Naive thymus-derived CD4-positive, alpha-beta T cell (primary cell): ENCODE measurements around the gene KRTAP3-3. TPM values are rescaled to one million over a fixed set of nuclear protein-coding genes. Genes with fewer than 3 reads are reported as not detected.

ENCODE experiments used
- ATAC-seq: fragments of 150-1000 bp; cut with Tn5 transposase; 2 replicates; pipeline ENCODE4 v1.10.0; 2021; ENCODE audit warnings: mild to moderate bottlenecking, moderate library complexity
- CTCF ChIA-PET: fragments of 350-600 bp; sonication (Branson Sonifier 250); formaldehyde crosslinking; loops from one replicate; lab custom pipeline; 2021; ENCODE audit warnings: antibody characterized with exemption; lab: Charles Lee
- POLR2A ChIA-PET: fragments of 350-600 bp; sonication (Branson Sonifier 250); formaldehyde crosslinking; loops from one replicate; lab custom pipeline; 2021; ENCODE audit warnings: antibody characterized with exemption, inconsistent platforms; lab: Charles Lee
- DNase-seq, 9 donors: peaks; one replicate each; pipeline versions ENCODE4 v3.0.0 to v3.0.0-alpha.2; 2020 to 2022; ENCODE audit warnings: mixed read lengths in 1 of 9
- H3K27ac ChIP-seq: one replicate; pipeline ENCODE4 v1.7.0; 2013; ENCODE audit warnings: mild to moderate bottlenecking, low read depth, low read length, moderate library complexity
- H3K27me3 ChIP-seq, 2 donors: one replicate each; pipeline ENCODE4 v1.7.0; 2013; ENCODE audit warnings: low read length in 2 of 2, mild to moderate bottlenecking in 2 of 2, moderate library complexity in 2 of 2; ENCODE audit not compliant: control insufficient read depth in 2 of 2, insufficient read depth in 2 of 2
- H3K36me3 ChIP-seq, 3 experiments: 1 replicate in 2 of 3; 2 replicates in 1 of 3; pipeline ENCODE4 v1.7.0; 2013; ENCODE audit warnings: low read length in 3 of 3, mild to moderate bottlenecking in 3 of 3, moderate library complexity in 1 of 3; ENCODE audit not compliant: insufficient read depth in 3 of 3, control insufficient read depth in 2 of 3
- H3K4me1 ChIP-seq, 2 donors: one replicate each; pipeline ENCODE4 v1.7.0; 2013; ENCODE audit warnings: low read length in 2 of 2, mild to moderate bottlenecking in 2 of 2, moderate library complexity in 1 of 2; ENCODE audit not compliant: control insufficient read depth in 2 of 2, insufficient read depth in 2 of 2
- H3K4me3 ChIP-seq: 2 replicates; pipeline ENCODE4 v1.7.0; 2013; ENCODE audit warnings: mild to moderate bottlenecking, low read length
- H3K9me3 ChIP-seq, 3 experiments: 1 replicate in 2 of 3; 2 replicates in 1 of 3; pipeline ENCODE4 v1.7.0; 2013; ENCODE audit warnings: low read length in 3 of 3; ENCODE audit not compliant: control insufficient read depth in 2 of 3
- H3K27ac Mint-ChIP-seq, 9 donors: one replicate each; pipeline ENCODE4 v1.8.0; 2020 to 2022; ENCODE audit warnings: mixed read lengths in 9 of 9, mild to moderate bottlenecking in 8 of 9, moderate library complexity in 5 of 9, inconsistent platforms in 2 of 9
- H3K27me3 Mint-ChIP-seq, 5 donors: one replicate each; pipeline ENCODE4 v1.8.0; 2021 to 2022; ENCODE audit warnings: mixed read lengths in 5 of 5, mild to moderate bottlenecking in 1 of 5
- H3K36me3 Mint-ChIP-seq, 5 donors: one replicate each; pipeline ENCODE4 v1.8.0; 2020 to 2022; ENCODE audit warnings: mixed read lengths in 5 of 5, mild to moderate bottlenecking in 3 of 5, inconsistent platforms in 1 of 5
- H3K4me1 Mint-ChIP-seq, 7 donors: one replicate each; pipeline ENCODE4 v1.8.0; 2020 to 2022; ENCODE audit warnings: mixed read lengths in 7 of 7, mild to moderate bottlenecking in 3 of 7, inconsistent platforms in 1 of 7
- H3K4me3 Mint-ChIP-seq, 10 donors: one replicate each; pipeline ENCODE4 v1.8.0; 2020 to 2022; ENCODE audit warnings: mild to moderate bottlenecking in 10 of 10, mixed read lengths in 10 of 10, moderate library complexity in 6 of 10, inconsistent platforms in 2 of 10
- H3K9me3 Mint-ChIP-seq, 11 donors: one replicate each; pipeline ENCODE4 v1.8.0; 2020 to 2022; ENCODE audit warnings: mixed read lengths in 11 of 11, mild to moderate bottlenecking in 4 of 11, inconsistent platforms in 1 of 11, moderate library complexity in 1 of 11
- intact Hi-C, 2 donors: fragments of 100-400 bp; cut with micrococcal nuclease; formaldehyde crosslinking; loops; one replicate each; pipeline ENCODE4 v1.15.1; 2023
- polyA plus RNA-seq, 2 donors: library from polyadenylated mRNA; unstranded; fragments of 300-500 nt; fragmentation: Illumina TruSeq; gene quantifications; one replicate each; pipeline ENCODE4 v1.2.3, GENCODE V29; 2021
- total RNA-seq, 6 experiments: library from RNA in 5 of 6; stranded (reverse) in 5 of 6; gene quantifications; 1 replicate in 5 of 6; 2 replicates in 1 of 6; pipeline ENCODE4 v1.2.3 and lab custom pipeline; 2021 to 2026

The KRTAP3-3 gene
- total and polyA plus RNA-seq, 7 experiments from 2014 or later: not detected

GRCh38 chr17:40963838-40964237 is 30.1 kb downstream of the KRTAP3-3 start:
- peaks cover 0 to 6% (median 0%) of the 10 kb centered on the region in 7 donors for H3K4me1 Mint-ChIP-seq
- H3K4me3 Mint-ChIP-seq: no peak overlapping the region
- Histone ChIP-seq H3K9me3 (no peaks in the 10 kb centered on the region), H3K4me1 (no peaks in the 10 kb centered on the region), H3K4me3 (no peak overlapping the region), H3K27me3 (no peaks in the 10 kb centered on the region), H3K27ac (no peak overlapping the region), H3K36me3 (no peaks in the 10 kb centered on the region)
- no peak for ATAC-seq
- DNase-seq: peak in 3 of 9 donors; percentile 1 to 19 (median 2)
- ChIA-PET POLR2A (no interaction called here), CTCF (no interaction called here)
- intact Hi-C loops: no loop called here
- peaks cover 0 to 3% (median 0%) of the 10 kb centered on the region in 11 donors for H3K9me3 Mint-ChIP-seq
- no peak overlapping the region for H3K27ac Mint-ChIP-seq
- H3K36me3 Mint-ChIP-seq: peaks cover 0 to 3% (median 0%) of the 10 kb centered on the region in 5 donors
- H3K27me3 Mint-ChIP-seq: peaks cover 4 to 21% (median 19%) of the 10 kb centered on the region in 5 donors

- Mint-ChIP-seq H3K4me1 (peaks cover 0 to 6% (median 0%) of the 10 kb centered on the region in 7 donors), H3K27me3 (peaks cover 4 to 16% (median 13%) of the 10 kb centered on the region in 5 donors), H3K27ac (no peak overlapping the region), H3K9me3 (peaks cover 0 to 3% (median 0%) of the 10 kb centered on the region in 11 donors), H3K4me3 (no peak overlapping the region), H3K36me3 (peaks cover 0 to 3% (median 0%) of the 10 kb centered on the region in 5 donors)
- H3K9me3 ChIP-seq: no peaks in the 10 kb centered on the region
- POLR2A ChIA-PET: no interaction called here
- H3K36me3 ChIP-seq: no peaks in the 10 kb centered on the region
- no peaks in the 10 kb centered on the region for H3K4me1 ChIP-seq
- no peak for ATAC-seq
- H3K4me3 ChIP-seq: no peak overlapping the region
- intact Hi-C loops: no loop called here
- no peak for DNase-seq
- no peaks in the 10 kb centered on the region for H3K27me3 ChIP-seq
- no peak overlapping the region for H3K27ac ChIP-seq
- CTCF ChIA-PET: no interaction called here
Measured at GRCh38 chr17:40962059-40962561, 31.9 kb downstream of the KRTAP3-3 start.

DNA sequence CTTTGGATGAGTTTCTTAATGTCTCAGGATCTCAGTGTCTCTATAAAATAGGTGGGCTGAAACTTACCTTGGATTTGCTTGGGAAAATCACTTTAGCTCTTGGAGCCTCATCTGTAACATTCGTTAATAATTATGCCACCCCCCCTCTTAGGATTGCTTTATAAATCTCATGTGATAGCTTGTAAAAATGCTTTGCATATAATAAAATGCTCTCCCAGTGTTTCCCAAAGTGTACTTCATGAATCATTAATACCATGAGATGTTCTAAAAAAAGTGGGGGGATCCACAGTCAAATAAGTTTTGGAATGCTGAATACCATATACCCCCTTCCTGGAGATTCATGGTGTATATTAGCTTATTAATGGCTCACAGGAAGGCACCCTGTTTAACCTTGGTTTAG is 32.4 kb downstream of the KRTAP3-3 start:
- H3K36me3 ChIP-seq: no peaks in the 10 kb centered on the region
- peaks cover 0 to 6% (median 0%) of the 10 kb centered on the region in 7 donors for H3K4me1 Mint-ChIP-seq
- intact Hi-C loops: no loop called here
- no peak overlapping the region for H3K4me3 ChIP-seq
- H3K27me3 ChIP-seq: no peaks in the 10 kb centered on the region
- peaks cover 6 to 16% (median 13%) of the 10 kb centered on the region in 5 donors for H3K27me3 Mint-ChIP-seq
- ATAC-seq (no peak), DNase-seq (no peak)
- ChIA-PET POLR2A (no interaction called here), CTCF (no interaction called here)
- no peak overlapping the region for H3K4me3 Mint-ChIP-seq
- H3K4me1 ChIP-seq: no peaks in the 10 kb centered on the region
- no peaks in the 10 kb centered on the region for H3K9me3 ChIP-seq
- H3K27ac ChIP-seq: no peak overlapping the region
- H3K9me3 Mint-ChIP-seq: peaks cover 0 to 3% (median 0%) of the 10 kb centered on the region in 11 donors
- peaks cover 0 to 3% (median 0%) of the 10 kb centered on the region in 5 donors for H3K36me3 Mint-ChIP-seq
- H3K27ac Mint-ChIP-seq: no peak overlapping the region

DNA sequence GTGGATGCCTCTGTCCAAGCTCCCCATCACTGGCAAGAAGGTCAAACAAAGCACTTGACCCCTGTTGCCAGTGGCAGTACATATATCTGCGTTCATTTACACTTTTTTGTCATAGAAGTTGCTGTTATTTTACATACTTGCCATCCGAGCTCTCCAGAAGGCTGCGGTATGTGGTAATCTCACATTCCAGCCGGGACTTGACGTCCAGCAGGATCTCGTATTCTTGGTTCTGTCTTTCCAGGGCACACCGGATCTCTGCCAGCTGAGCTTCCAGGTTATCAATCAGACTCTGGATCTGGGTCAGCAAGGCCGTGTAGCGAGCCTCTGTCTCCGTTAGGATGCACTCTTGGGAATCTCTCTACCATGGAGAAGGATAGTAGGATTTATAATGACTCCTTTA is 33.8 kb downstream of the KRTAP3-3 start:
- intact Hi-C loops: no loop called here
- H3K27ac Mint-ChIP-seq: no peak overlapping the region
- H3K36me3 Mint-ChIP-seq: peaks cover 0 to 3% (median 0%) of the 10 kb centered on the region in 5 donors
- Histone ChIP-seq H3K36me3 (no peaks in the 10 kb centered on the region), H3K4me3 (no peak overlapping the region), H3K27me3 (no peaks in the 10 kb centered on the region), H3K4me1 (no peaks in the 10 kb centered on the region), H3K9me3 (no peaks in the 10 kb centered on the region), H3K27ac (no peak overlapping the region)
- H3K4me1 Mint-ChIP-seq: peaks cover 0 to 6% (median 0%) of the 10 kb centered on the region in 7 donors
- no peak for ATAC-seq
- POLR2A ChIA-PET: no interaction called here
- H3K9me3 Mint-ChIP-seq: peaks cover 0 to 3% (median 0%) of the 10 kb centered on the region in 11 donors
- no peak for DNase-seq
- H3K4me3 Mint-ChIP-seq: no peak overlapping the region
- CTCF ChIA-PET: no interaction called here
- H3K27me3 Mint-ChIP-seq: peaks cover 10 to 18% (median 13%) of the 10 kb centered on the region in 5 donors

GRCh38 chr17:40958086-40958953 is 35.6 kb downstream of the KRTAP3-3 start:
- no peak overlapping the region for H3K27ac Mint-ChIP-seq
- H3K4me1 Mint-ChIP-seq: peaks cover 0 to 6% (median 0%) of the 10 kb centered on the region in 7 donors
- Histone ChIP-seq H3K36me3 (no peaks in the 10 kb centered on the region), H3K4me3 (no peak overlapping the region), H3K4me1 (no peaks in the 10 kb centered on the region), H3K27ac (no peak overlapping the region), H3K9me3 (no peaks in the 10 kb centered on the region), H3K27me3 (no peaks in the 10 kb centered on the region)
- peaks cover 17 to 31% (median 28%) of the 10 kb centered on the region in 5 donors for H3K27me3 Mint-ChIP-seq
- no peak for DNase-seq
- no peak overlapping the region for H3K4me3 Mint-ChIP-seq
- ATAC-seq: no peak
- ChIA-PET POLR2A (no interaction called here), CTCF (no interaction called here)
- intact Hi-C loops: no loop called here
- peaks cover 0 to 2% (median 0%) of the 10 kb centered on the region in 11 donors for H3K9me3 Mint-ChIP-seq
- H3K36me3 Mint-ChIP-seq: peaks cover 0 to 2% (median 0%) of the 10 kb centered on the region in 5 donors

GRCh38 chr17:40956401-40957254 is 37.3 kb downstream of the KRTAP3-3 start:
- Histone ChIP-seq H3K9me3 (no peaks in the 10 kb centered on the region), H3K4me3 (no peak overlapping the region), H3K36me3 (no peaks in the 10 kb centered on the region), H3K27ac (no peak overlapping the region), H3K27me3 (no peaks in the 10 kb centered on the region), H3K4me1 (no peaks in the 10 kb centered on the region)
- H3K4me1 Mint-ChIP-seq: peaks cover 0 to 6% (median 0%) of the 10 kb centered on the region in 7 donors
- DNase-seq: no peak
- H3K36me3 Mint-ChIP-seq: no peaks in the 10 kb centered on the region
- H3K27me3 Mint-ChIP-seq: peaks cover 18 to 41% (median 36%) of the 10 kb centered on the region in 5 donors
- H3K9me3 Mint-ChIP-seq: peaks cover 0 to 1% (median 0%) of the 10 kb centered on the region in 11 donors
- no peak overlapping the region for H3K4me3 Mint-ChIP-seq
- POLR2A ChIA-PET: no interaction called here
- no peak for ATAC-seq
- CTCF ChIA-PET: no interaction called here
- intact Hi-C loops: no loop called here
- H3K27ac Mint-ChIP-seq: no peak overlapping the region
